K562 (cell line): ENCODE data around the gene ATP6V0C. TPM values are rescaled to one million over a fixed set of nuclear protein-coding genes. Genes with fewer than 3 reads are reported as not detected.
A peak's percentile ranks its signal among the peaks of the same experiment; 100 is the strongest.

Source experiments
- ATAC-seq: fragments of 200-7000 bp; cut with Tn5 transposase; 3 replicates; pipeline ENCODE4 v1.9.1; 2020; ENCODE audit warnings: moderate library complexity
- BruUV-seq: library from RNA; stranded (reverse); fragments of 400-500 nt; replicated peaks from 2 replicates; lab custom pipeline; 2021; lab: Mats Ljungman, UMichigan
- CTCF ChIA-PET: fragments of 300-600 bp; formaldehyde crosslinking; extraction: SDS; loops from one replicate; lab custom pipeline; 2021; ENCODE audit warnings: low intra/inter-chr PET ratio; lab: Yijun Ruan, JAX
- POLR2A ChIA-PET: fragments of 300-600, 350-650 bp; sonication (Branson Sonifier 250); formaldehyde crosslinking; extraction: SDS; loops from one replicate; lab custom pipeline; 2021; ENCODE audit warnings: antibody characterized with exemption, inconsistent platforms; lab: Yijun Ruan, JAX
- DNase-seq, 4 experiments: peaks; one replicate each; pipeline versions ENCODE4 v3.0.0 to v3.0.0-alpha.2; 2011 to 2018; ENCODE audit warnings: low spot score in 3 of 4, mixed read lengths in 3 of 4; ENCODE audit errors: extremely low read depth in 1 of 4
- FAIRE-seq: peaks from 2 replicates; lab custom pipeline; 2011; peaks lifted over from hg19 to GRCh38; lab: Jason Lieb, UNC
- H2AFZ ChIP-seq: 2 replicates; pipeline ENCODE4 v1.6.0; 2011; ENCODE audit warnings: low read depth, low read length, control low read depth, inconsistent platforms
- H3K27ac ChIP-seq: fragments of 200-600 bp; 3 replicates; pipeline ENCODE4 v1.8.0; 2011; ENCODE audit warnings: low read depth, mild to moderate bottlenecking, control low read depth, inconsistent platforms, low read length, moderate library complexity, mixed read lengths; ENCODE audit errors: extremely low read depth
- H3K27me3 ChIP-seq, 2 experiments: fragments of 300-600 bp in 1 of 2; 2 replicates in 1 of 2; 3 replicates in 1 of 2; pipeline versions ENCODE4 v1.6.0 to v1.8.0; 2011; ENCODE audit warnings: inconsistent platforms in 2 of 2, low read length in 2 of 2, mild to moderate bottlenecking in 1 of 2, mixed read lengths in 1 of 2, moderate library complexity in 1 of 2; ENCODE audit not compliant: control insufficient read depth in 2 of 2, insufficient read depth in 2 of 2
- H3K36me3 ChIP-seq: fragments of 300-600 bp; 3 replicates; pipeline ENCODE4 v1.8.0; 2011; ENCODE audit warnings: mild to moderate bottlenecking, low read length, inconsistent platforms; ENCODE audit not compliant: control insufficient read depth, insufficient read depth
- H3K4me1 ChIP-seq, 2 experiments: fragments of 200-600 bp in 1 of 2; replicated peaks in 1 of 2; 2 replicates in 1 of 2; 3 replicates in 1 of 2; pipeline versions ENCODE4 v1.5.1 to v1.8.0; 2011; ENCODE audit warnings: inconsistent platforms in 2 of 2, low read length in 2 of 2, mild to moderate bottlenecking in 1 of 2, mixed read lengths in 1 of 2, moderate library complexity in 1 of 2; ENCODE audit not compliant: control insufficient read depth in 2 of 2, insufficient read depth in 2 of 2
- H3K4me2 ChIP-seq: 2 replicates; pipeline ENCODE4 v1.6.1; 2011; ENCODE audit warnings: low read length, control low read depth, inconsistent platforms, mixed read lengths; ENCODE audit not compliant: insufficient read depth
- H3K4me3 ChIP-seq: fragments of 200-600 bp; sonication (generic), shearing (Covaris generic); 2 replicates; pipeline ENCODE4 v1.5.1; 2016; ENCODE audit warnings: control low read depth, inconsistent platforms
- H3K79me2 ChIP-seq: fragments of 200-600 bp; 3 replicates; pipeline ENCODE4 v1.8.0; 2011; ENCODE audit warnings: low read length, inconsistent platforms; ENCODE audit not compliant: control insufficient read depth, insufficient read depth
- H3K9ac ChIP-seq, 2 experiments: 2 replicates each; pipeline versions ENCODE4 v1.6.0 to v1.6.1; 2011; ENCODE audit warnings: low read depth in 2 of 2, low read length in 2 of 2, control low read depth in 1 of 2, inconsistent platforms in 1 of 2, mild to moderate bottlenecking in 1 of 2, mixed read lengths in 1 of 2; ENCODE audit not compliant: insufficient read depth in 1 of 2
- H3K9me1 ChIP-seq: one replicate; pipeline ENCODE4 v1.6.0; 2011; ENCODE audit warnings: inconsistent platforms, mild to moderate bottlenecking, low read length, moderate library complexity; ENCODE audit not compliant: control insufficient read depth, insufficient read depth
- H3K9me3 ChIP-seq: replicated peaks from 2 replicates; pipeline ENCODE4 v1.5.1; 2011; ENCODE audit warnings: low read depth, low read length, inconsistent platforms; ENCODE audit not compliant: control insufficient read depth, insufficient read depth
- H4K20me1 ChIP-seq: replicated peaks from 2 replicates; pipeline ENCODE4 v1.6.1; 2011; ENCODE audit warnings: low read length, inconsistent platforms, mixed read lengths; ENCODE audit not compliant: control insufficient read depth, insufficient read depth
- HBP1 ChIP-seq: fragments of 450-650 bp; formaldehyde crosslinking; IDR thresholded peaks from 2 replicates; pipeline ENCODE4 v1.4.0; 2022; ENCODE audit warnings: missing genetic modification characterization
- MIER1 ChIP-seq: fragments of 450-650 bp; IDR thresholded peaks from 2 replicates; pipeline ENCODE4 v1.6.1; 2016; ENCODE audit warnings: antibody characterized with exemption, mild to moderate bottlenecking, low read depth
- POLR2A ChIP-seq: fragments of 450-650 bp; conservative IDR thresholded peaks from 2 replicates; pipeline ENCODE4 v1.6.1; 2016
- POLR2G ChIP-seq: fragments of 200-400 bp; formaldehyde crosslinking; IDR thresholded peaks from 2 replicates; pipeline ENCODE4 v1.6.1; 2017; ENCODE audit warnings: low read depth, mild to moderate bottlenecking, antibody characterized with exemption, low read length, moderate library complexity
- RBFOX2 ChIP-seq: fragments of 200-400 bp; formaldehyde crosslinking; IDR thresholded peaks from 2 replicates; pipeline ENCODE4 v1.6.1; 2017; ENCODE audit warnings: low read depth, mild to moderate bottlenecking, low read length, moderate library complexity
- RUNX1 ChIP-seq: sonication (generic); IDR thresholded peaks from 2 replicates; pipeline ENCODE4 v1.6.1; 2016; ENCODE audit warnings: antibody characterized with exemption, low read depth
- SAFB2 ChIP-seq: fragments of 200-400 bp; formaldehyde crosslinking; IDR thresholded peaks from 2 replicates; pipeline ENCODE4 v1.6.1; 2018; ENCODE audit warnings: borderline replicate concordance, low read length, low read depth, moderate library complexity; ENCODE audit not compliant: severe bottlenecking
- ZBTB17 ChIP-seq: fragments of 450-650 bp; formaldehyde crosslinking; IDR thresholded peaks from 2 replicates; pipeline ENCODE4 v1.4.0; 2020; ENCODE audit warnings: mild to moderate bottlenecking
- ZBTB7A ChIP-seq: IDR thresholded peaks from 2 replicates; pipeline ENCODE4 v1.6.1; 2011; ENCODE audit warnings: low read depth, mild to moderate bottlenecking, low read length, moderate library complexity, borderline replicate concordance; ENCODE audit not compliant: control insufficient read depth
- ZNF318 ChIP-seq, 2 experiments: fragments of 450-650 bp; IDR thresholded peaks; 2 replicates each; pipeline ENCODE4 v1.6.1; 2016; ENCODE audit warnings: mild to moderate bottlenecking in 2 of 2, borderline replicate concordance in 1 of 2, low read depth in 1 of 2, moderate library complexity in 1 of 2
- WGBS: fragments of 100-300 bp; shearing (Covaris generic); methylation state at CpG from one replicate; pipeline ENCODE4 v1.1.6; 2016; ENCODE audit warnings: low coverage, mixed read lengths; ENCODE audit not compliant: insufficient coverage; ENCODE audit errors: missing lambda C conversion rate; 5-methylcytosine and 5-hydroxymethylcytosine counted together
- in situ Hi-C: fragments of 300-500 bp; cut with MboI; formaldehyde crosslinking; loops from 4 replicates; pipeline ENCODE4 v1.15.0; 2018; ENCODE audit warnings: inconsistent platforms, mixed read lengths
- intact Hi-C: fragments of 100-400 bp; cut with micrococcal nuclease; formaldehyde crosslinking; loops from 2 replicates; pipeline ENCODE4 v1.14.2; 2022
- polyA plus RNA-seq, 8 experiments: library from polyadenylated mRNA; depleted of rRNA in 4 of 8; stranded (reverse) in 5 of 8; unstranded in 3 of 8; fragments of >200 nt; fragmentation: Nextera tagmentation in 2 of 8; fragmentation: Illumina TruSeq in 1 of 8; extraction: Ambion mirVana in 2 of 8; extraction: Trizol in 1 of 8; gene quantifications; 2 replicates each; pipeline versions ENCODE4 v1.2.1 to v1.2.3, GENCODE V29; 2011 to 2014; ENCODE audit warnings: inconsistent platforms in 1 of 8, missing spikeins in 1 of 8
- total RNA-seq, 7 experiments: library from RNA; depleted of rRNA in 6 of 7; stranded (reverse); fragments of >200 nt in 6 of 7; fragmentation: Illumina TruSeq in 2 of 7; extraction: Trizol in 2 of 7; gene quantifications; 2 replicates each; pipeline versions ENCODE4 v1.2.1 to v1.2.3, GENCODE V29; 2011 to 2021; ENCODE audit warnings: low replicate concordance in 1 of 7

ATP6V0C gene
- total and polyA plus RNA-seq, 9 of the 15 experiments (the other 6 are each of a cell fraction or from before 2014, with no cell fraction given), result 2.9 to 228 (median 22.7) TPM

GRCh38 chr16:2466667-2467527 is 46.9 kb upstream of the ATP6V0C start:
- DNase-seq, result no peak
- intact Hi-C loops (loop anchor here (5.0 kb wide), 1 partner anchor 35 kb away; no protein-coding TSS in a partner anchor), in situ Hi-C loops (no loop called here)
- Histone ChIP-seq H3K36me3 (peaks cover 11% of the 10 kb centered on the region; the same call in 1 of the 3 replicates), H3K9ac (peak overlapping the region in 1 of 2 experiments; percentile 74; a peak in 2 of 4 replicates), H3K79me2 (no peaks in the 10 kb centered on the region), H3K9me1 (no peaks in the 10 kb centered on the region), H4K20me1 (0 out of 2 replicates have a peak, but pooled peaks cover 4% of the 10 kb centered on the region), H3K4me3 (no peak overlapping the region), H3K27me3 (no peaks in the 10 kb centered on the region), H3K27ac (no peak overlapping the region), H3K4me2 (no peak overlapping the region), H3K4me1 (peaks cover 3 to 78% of the 10 kb centered on the region in 2 experiments; a peak in 4 of 5 replicates), H3K9me3 (no peaks in the 10 kb centered on the region), H2AFZ (no peak overlapping the region)
- FAIRE-seq, result no peak
- POLR2A ChIA-PET, result no interaction called here
- TF ChIP-seq RBFOX2 (0 out of 2 replicates have a peak, but pooled peaks have one; percentile 2), RUNX1 (no peak), POLR2A (0 out of 2 replicates have a peak, but pooled peaks have one; percentile 15), ZNF318 (IDR thresholded peaks at IDR 0.05; ENCODE audit: borderline replicate concordance in 1 of 2, low read depth in 1 of 2) (no peak), ZBTB17 (CRISPR knock-in tag) (no peak), ZBTB7A (no peak), POLR2G (peak; percentile 48; the same call in 1 of the 2 replicates), MIER1 (no peak), SAFB2 (no peak), HBP1 (no peak)
- BruUV-seq, result no TSS peak
- CTCF ChIA-PET, result no interaction called here
- WGBS, result 70% methylated on average over 20 of the region's 29 CpGs
- no peak for ATAC-seq
